Body of pancreas (tissue), 4 donors: ENCODE data around the gene AOAH.

ENCODE experiments used
- CTCF ChIP-seq, 7 experiments: fragments of 450-650 bp in 4 of 7; fragments of 200-600 bp in 3 of 7; sonication (generic) in 3 of 7; IDR thresholded peaks; one replicate each; pipeline ENCODE4 v1.5.1; 2016 to 2019; ENCODE audit warnings: antibody characterized with exemption in 7 of 7
- POLR2A ChIP-seq, 3 donors: fragments of 450-650 bp; IDR thresholded peaks; one replicate each; pipeline ENCODE4 v1.6.1; 2016; ENCODE audit warnings: antibody characterized with exemption in 3 of 3, mild to moderate bottlenecking in 2 of 3

DNA sequence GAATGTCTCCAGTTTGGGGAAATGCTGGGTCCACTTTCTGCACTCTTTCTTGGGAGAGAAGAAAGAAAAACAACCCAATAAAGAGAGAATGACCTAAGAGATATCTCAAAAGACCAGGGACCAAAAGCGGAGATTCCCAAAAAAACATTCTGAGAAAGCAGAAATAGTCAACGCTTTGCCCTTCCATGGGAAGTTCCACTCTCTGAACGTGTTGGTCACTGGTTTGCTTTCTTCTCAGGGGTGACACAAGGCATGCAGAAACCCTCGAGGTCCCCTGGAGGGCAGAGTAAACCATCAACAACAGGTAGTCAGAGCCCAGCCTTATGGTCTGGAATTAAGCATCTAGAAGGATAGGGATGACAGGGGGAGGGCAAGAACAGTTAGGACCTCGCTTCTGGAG lies 26.2 kb upstream of the AOAH start:
- no peak for TF ChIP-seq CTCF (IDR thresholded peaks at IDR 0.05)
- no peak for TF ChIP-seq POLR2A (IDR thresholded peaks at IDR 0.05)
